Vagina (tissue), 2 donors: ENCODE measurements around the gene TACR1. TPM values are rescaled to one million over a fixed set of nuclear protein-coding genes. Genes with fewer than 3 reads are reported as not detected.

ENCODE experiments used
- DNase-seq, 2 donors: peaks; one replicate each; pipeline ENCODE4 v3.0.0-alpha.2; 2017; ENCODE audit errors: extremely low spot score in 2 of 2
- H3K27ac ChIP-seq: fragments of 200-600 bp; sonication (generic); one replicate; pipeline ENCODE4 v1.5.1; 2019
- H3K27me3 ChIP-seq: fragments of 200-600 bp; sonication (generic); one replicate; pipeline ENCODE4 v1.5.1; 2019
- H3K36me3 ChIP-seq, 2 donors: fragments of 200-600 bp; sonication (generic); one replicate each; pipeline ENCODE4 v1.5.1; 2017 to 2019
- H3K4me1 ChIP-seq: fragments of 200-600 bp; sonication (generic); one replicate; pipeline ENCODE4 v1.5.1; 2019
- H3K4me3 ChIP-seq, 2 donors: fragments of 200-600 bp; sonication (generic); 1 replicate in 1 of 2; 2 replicates in 1 of 2; pipeline ENCODE4 v1.5.1; 2016 to 2019
- H3K9me3 ChIP-seq: fragments of 200-600 bp; sonication (generic); one replicate; pipeline ENCODE4 v1.5.1; 2019
- POLR2A ChIP-seq, 2 donors: fragments of 450-650 bp; IDR thresholded peaks; one replicate each; pipeline ENCODE4 v1.6.1; 2017; ENCODE audit warnings: antibody characterized with exemption in 2 of 2, mild to moderate bottlenecking in 2 of 2, moderate library complexity in 2 of 2
- POLR2AphosphoS5 ChIP-seq, 2 donors: sonication (generic); formaldehyde crosslinking; IDR thresholded peaks; one replicate each; pipeline ENCODE4 v1.9.0; 2017; ENCODE audit warnings: antibody characterized with exemption in 2 of 2, mild to moderate bottlenecking in 2 of 2, low read depth in 1 of 2; ENCODE audit not compliant: insufficient read depth in 1 of 2
- intact Hi-C: fragments of 100-400 bp; cut with DNase I; formaldehyde crosslinking; loops from one replicate; pipeline ENCODE4 v1.15.1; 2023
- total RNA-seq: library from RNA; depleted of rRNA; stranded (reverse); fragments of >200 nt; gene quantifications from one replicate; pipeline ENCODE4 v1.2.3, GENCODE V29; 2016
- TF ChIP-seq, protein P1 (sequence below), 3 experiments: fragments of 450-650 bp in 2 of 3; fragments of 200-600 bp in 1 of 3; sonication (generic) in 1 of 3; IDR thresholded peaks; one replicate each; pipeline ENCODE4 v1.5.1; 2017 to 2019; ENCODE audit warnings: antibody characterized with exemption in 3 of 3, mild to moderate bottlenecking in 2 of 3, moderate library complexity in 2 of 3

The TACR1 gene
- total RNA-seq, 1 donor from 2014 or later, result 8.3 TPM

DNA sequence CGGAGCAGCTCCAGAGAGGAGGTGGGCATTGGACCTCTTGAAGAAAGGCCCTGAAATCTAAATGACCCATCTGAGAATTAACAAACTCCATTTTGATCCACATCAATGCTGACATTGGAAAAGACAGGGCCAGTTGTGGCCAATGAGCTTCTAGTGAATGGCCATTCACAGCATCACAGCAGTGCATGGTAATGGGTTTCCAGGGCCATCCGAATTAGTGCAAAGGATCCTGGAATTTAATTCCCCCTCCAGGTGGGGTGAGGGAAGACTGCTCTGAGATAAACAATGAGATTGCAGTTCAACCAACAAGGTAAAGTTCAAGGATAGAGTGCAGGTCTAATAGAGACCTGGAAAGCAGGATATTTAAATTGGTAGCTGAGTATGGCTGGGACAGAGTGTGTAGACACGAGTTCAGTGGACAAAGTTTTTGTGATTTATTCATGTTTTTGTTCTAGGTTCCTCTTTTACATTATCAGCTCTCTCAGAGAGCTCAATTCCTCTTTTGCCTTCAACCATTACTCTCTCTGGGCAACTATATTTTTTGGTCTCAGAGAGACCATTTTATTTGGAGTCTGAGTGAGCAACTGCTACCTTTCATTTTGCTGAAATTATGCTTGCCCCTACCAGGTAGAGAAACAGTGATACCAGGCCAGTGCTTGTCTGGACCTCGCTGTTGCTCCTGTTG is 5.0 kb downstream of the TACR1 start:
- peaks cover 5% of the 10 kb centered on the region for H3K4me1 ChIP-seq
- intact Hi-C loops, result no loop called here
- no peaks in the 10 kb centered on the region for H3K9me3 ChIP-seq
- H3K27ac ChIP-seq, result no peak overlapping the region
- no peaks in the 10 kb centered on the region for H3K36me3 ChIP-seq
- DNase-seq, result no peak
- H3K27me3 ChIP-seq, result no peaks in the 10 kb centered on the region
- TF ChIP-seq POLR2AphosphoS5 (IDR thresholded peaks at IDR 0.05; ENCODE audit: insufficient read depth in 1 of 2, low read depth in 1 of 2) (no peak), POLR2A (IDR thresholded peaks at IDR 0.05) (no peak)
- TF ChIP-seq, protein P1, sequence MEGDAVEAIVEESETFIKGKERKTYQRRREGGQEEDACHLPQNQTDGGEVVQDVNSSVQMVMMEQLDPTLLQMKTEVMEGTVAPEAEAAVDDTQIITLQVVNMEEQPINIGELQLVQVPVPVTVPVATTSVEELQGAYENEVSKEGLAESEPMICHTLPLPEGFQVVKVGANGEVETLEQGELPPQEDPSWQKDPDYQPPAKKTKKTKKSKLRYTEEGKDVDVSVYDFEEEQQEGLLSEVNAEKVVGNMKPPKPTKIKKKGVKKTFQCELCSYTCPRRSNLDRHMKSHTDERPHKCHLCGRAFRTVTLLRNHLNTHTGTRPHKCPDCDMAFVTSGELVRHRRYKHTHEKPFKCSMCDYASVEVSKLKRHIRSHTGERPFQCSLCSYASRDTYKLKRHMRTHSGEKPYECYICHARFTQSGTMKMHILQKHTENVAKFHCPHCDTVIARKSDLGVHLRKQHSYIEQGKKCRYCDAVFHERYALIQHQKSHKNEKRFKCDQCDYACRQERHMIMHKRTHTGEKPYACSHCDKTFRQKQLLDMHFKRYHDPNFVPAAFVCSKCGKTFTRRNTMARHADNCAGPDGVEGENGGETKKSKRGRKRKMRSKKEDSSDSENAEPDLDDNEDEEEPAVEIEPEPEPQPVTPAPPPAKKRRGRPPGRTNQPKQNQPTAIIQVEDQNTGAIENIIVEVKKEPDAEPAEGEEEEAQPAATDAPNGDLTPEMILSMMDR (IDR thresholded peaks at IDR 0.05), result no peak
- H3K4me3 ChIP-seq, result no peak overlapping the region

DNA sequence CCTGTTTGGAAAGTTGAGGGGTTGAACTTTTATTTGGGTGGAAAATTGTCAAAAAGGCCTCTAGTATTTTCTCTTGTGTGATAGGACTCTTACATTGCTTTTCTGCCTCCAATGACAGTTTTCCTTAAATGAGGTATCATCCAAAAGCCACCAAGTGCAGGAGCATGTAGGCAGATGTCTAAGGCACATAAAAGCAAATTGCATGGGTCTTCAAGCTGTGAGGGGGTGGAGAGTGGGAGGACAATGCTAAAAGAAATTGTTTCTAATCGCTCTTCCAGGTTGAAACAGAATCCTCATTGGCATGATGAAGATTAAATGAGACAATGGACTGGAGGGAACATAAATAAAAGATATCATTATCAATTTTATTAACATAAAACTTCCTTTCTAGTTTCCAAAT is 6.8 kb downstream of the TACR1 start:
- no peak for TF ChIP-seq POLR2A (IDR thresholded peaks at IDR 0.05)
- TF ChIP-seq, protein P1 (IDR thresholded peaks at IDR 0.05), result no peak
- no peak for TF ChIP-seq POLR2AphosphoS5 (IDR thresholded peaks at IDR 0.05; ENCODE audit: insufficient read depth in 1 of 2, low read depth in 1 of 2)
- H3K4me1 ChIP-seq, result no peaks in the 10 kb centered on the region
- DNase-seq, result no peak
- intact Hi-C loops, result no loop called here
- no peaks in the 10 kb centered on the region for H3K9me3 ChIP-seq
- H3K36me3 ChIP-seq, result no peaks in the 10 kb centered on the region
- no peak overlapping the region for H3K27ac ChIP-seq
- H3K27me3 ChIP-seq, result no peaks in the 10 kb centered on the region
- no peak overlapping the region for H3K4me3 ChIP-seq

DNA sequence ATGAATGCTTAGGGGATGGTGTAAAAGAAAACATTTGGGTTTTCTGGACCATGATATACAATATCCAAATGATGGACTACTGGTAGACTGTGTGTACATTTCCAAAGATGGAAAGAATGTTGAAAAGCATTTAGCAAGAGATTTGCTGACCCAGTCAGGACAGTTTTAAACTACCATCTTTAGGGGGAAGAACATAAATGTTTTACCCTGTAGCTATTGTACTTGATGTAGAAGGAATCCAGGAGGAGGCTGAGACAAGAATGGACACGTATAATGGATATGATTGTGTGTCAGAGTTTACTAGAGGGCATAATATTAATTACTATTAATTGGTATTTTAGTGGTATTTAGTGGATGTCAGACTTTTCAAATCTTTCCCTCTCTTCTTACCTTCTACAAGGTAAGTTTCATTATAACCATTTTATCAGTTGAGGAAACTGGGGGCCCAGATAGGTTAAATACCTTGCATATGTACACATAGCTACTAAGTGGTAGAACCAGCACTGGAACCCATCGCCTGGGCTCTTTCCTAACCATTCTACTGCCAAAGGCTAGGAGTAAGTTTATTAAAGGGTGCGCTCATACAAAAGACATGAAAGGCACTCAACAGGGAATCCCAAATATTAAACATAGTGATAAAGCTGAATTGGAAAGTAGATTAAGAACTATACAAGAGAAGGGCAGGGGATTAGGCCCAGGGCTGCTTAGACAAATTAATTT is 8.9 kb downstream of the TACR1 start:
- Histone ChIP-seq H3K9me3 (no peaks in the 10 kb centered on the region), H3K4me3 (no peak overlapping the region), H3K36me3 (no peaks in the 10 kb centered on the region), H3K27ac (no peak overlapping the region), H3K27me3 (no peaks in the 10 kb centered on the region), H3K4me1 (no peaks in the 10 kb centered on the region)
- TF ChIP-seq, protein P1 (IDR thresholded peaks at IDR 0.05), result no peak
- no peak for TF ChIP-seq POLR2A (IDR thresholded peaks at IDR 0.05)
- TF ChIP-seq POLR2AphosphoS5 (IDR thresholded peaks at IDR 0.05; ENCODE audit: insufficient read depth in 1 of 2, low read depth in 1 of 2), result no peak
- intact Hi-C loops, result no loop called here
- no peak for DNase-seq

DNA sequence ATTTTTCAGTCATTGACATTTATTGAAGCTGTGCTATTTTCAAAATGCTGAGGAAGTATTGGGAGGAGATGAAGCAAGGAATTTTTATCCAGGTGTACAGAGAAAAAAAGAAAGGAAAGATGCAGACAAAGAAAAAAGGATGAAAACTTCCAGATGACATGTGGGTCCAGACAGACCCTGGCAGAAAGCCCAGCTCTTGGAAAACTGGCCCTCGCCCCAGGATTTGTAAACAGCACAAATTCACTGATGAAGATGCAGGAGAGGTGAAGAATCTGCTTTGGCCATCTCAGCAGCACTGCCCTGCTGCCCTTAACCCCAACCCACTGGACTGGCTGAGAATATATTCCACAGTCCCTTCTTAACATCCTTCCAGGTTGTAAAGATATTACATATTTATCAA is 12.5 kb downstream of the TACR1 start:
- Histone ChIP-seq H3K9me3 (no peaks in the 10 kb centered on the region), H3K36me3 (no peaks in the 10 kb centered on the region), H3K4me1 (no peaks in the 10 kb centered on the region), H3K27ac (no peak overlapping the region), H3K27me3 (no peaks in the 10 kb centered on the region), H3K4me3 (no peak overlapping the region)
- DNase-seq, result no peak
- intact Hi-C loops, result no loop called here
- TF ChIP-seq POLR2AphosphoS5 (IDR thresholded peaks at IDR 0.05; ENCODE audit: insufficient read depth in 1 of 2, low read depth in 1 of 2) (no peak), POLR2A (IDR thresholded peaks at IDR 0.05) (no peak)
- TF ChIP-seq, protein P1 (IDR thresholded peaks at IDR 0.05), result no peak

DNA sequence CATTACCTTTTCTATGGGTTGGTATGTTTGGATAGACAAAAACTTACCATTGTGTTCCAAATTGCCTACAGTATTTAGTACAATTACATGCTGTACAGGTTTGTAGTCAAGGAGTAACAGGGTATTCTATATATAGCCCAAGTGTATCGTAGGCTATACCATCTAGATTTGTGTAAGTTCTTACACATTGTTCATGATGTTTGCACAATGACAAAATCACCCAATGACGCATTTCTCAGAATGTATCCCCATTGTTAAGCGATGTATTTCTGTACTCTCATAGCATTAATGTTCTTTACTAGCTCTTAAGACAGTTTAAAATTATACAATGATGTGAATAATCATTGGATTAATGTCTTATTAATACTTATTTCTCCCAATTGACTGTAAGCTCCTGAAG is 16.7 kb downstream of the TACR1 start:
- intact Hi-C loops, result no loop called here
- Histone ChIP-seq H3K4me1 (no peaks in the 10 kb centered on the region), H3K27me3 (no peaks in the 10 kb centered on the region), H3K9me3 (no peaks in the 10 kb centered on the region), H3K4me3 (no peak overlapping the region), H3K36me3 (no peaks in the 10 kb centered on the region), H3K27ac (no peak overlapping the region)
- TF ChIP-seq POLR2AphosphoS5 (IDR thresholded peaks at IDR 0.05; ENCODE audit: insufficient read depth in 1 of 2, low read depth in 1 of 2) (no peak), POLR2A (IDR thresholded peaks at IDR 0.05) (no peak)
- TF ChIP-seq, protein P1 (IDR thresholded peaks at IDR 0.05), result no peak
- DNase-seq, result no peak
